DOHH2 (cell line): ENCODE results near the gene TMTC1.

Source experiments
- H3F3A ChIP-seq: fragments of 200-600 bp; sonication (generic), shearing (Covaris generic); 2 replicates; pipeline ENCODE4 v1.6.0; 2016; ENCODE audit warnings: antibody characterized with exemption, mild to moderate bottlenecking; ENCODE audit not compliant: control insufficient read depth, insufficient read depth
- H3K27ac ChIP-seq: fragments of 200-600 bp; sonication (generic); 2 replicates; pipeline ENCODE4 v1.5.1; 2014; ENCODE audit warnings: low read depth, mild to moderate bottlenecking, low read length, moderate library complexity
- H3K27me3 ChIP-seq: fragments of 200-600 bp; sonication (generic); 2 replicates; pipeline ENCODE4 v1.6.1; 2014; ENCODE audit warnings: mild to moderate bottlenecking, low read length, mixed read lengths; ENCODE audit not compliant: control insufficient read depth
- H3K36me3 ChIP-seq: fragments of 200-600 bp; sonication (generic); 2 replicates; pipeline ENCODE4 v1.6.1; 2014; ENCODE audit warnings: mild to moderate bottlenecking, low read length, moderate library complexity, mixed read lengths; ENCODE audit not compliant: control insufficient read depth
- H3K4me1 ChIP-seq: fragments of 200-600 bp; sonication (generic); 2 replicates; pipeline ENCODE4 v1.6.1; 2014; ENCODE audit warnings: mild to moderate bottlenecking, low read length, mixed read lengths; ENCODE audit not compliant: control insufficient read depth
- H3K4me2 ChIP-seq: fragments of 200-600 bp; sonication (generic); 2 replicates; pipeline ENCODE4 v1.6.0; 2014; ENCODE audit warnings: mild to moderate bottlenecking, low read length, moderate library complexity
- H3K4me3 ChIP-seq: fragments of 200-600 bp; sonication (generic); 2 replicates; pipeline ENCODE4 v1.5.1; 2014; ENCODE audit warnings: mild to moderate bottlenecking, low read length, mixed read lengths
- H3K79me2 ChIP-seq: fragments of 200-600 bp; sonication (generic); 2 replicates; pipeline ENCODE4 v1.6.1; 2014; ENCODE audit warnings: mild to moderate bottlenecking, low read length, mixed read lengths; ENCODE audit not compliant: control insufficient read depth
- H3K9me2 ChIP-seq: fragments of 200-600 bp; sonication (generic); replicated peaks from 2 replicates; pipeline ENCODE4 v1.6.1; 2014; ENCODE audit warnings: mild to moderate bottlenecking, low read length, mixed read lengths; ENCODE audit not compliant: control insufficient read depth
- H3K9me3 ChIP-seq: fragments of 200-600 bp; sonication (generic); 2 replicates; pipeline ENCODE4 v1.6.1; 2014; ENCODE audit warnings: antibody characterized with exemption, low read length, mixed read lengths; ENCODE audit not compliant: control insufficient read depth, insufficient read depth
- H4K20me1 ChIP-seq: fragments of 200-600 bp; sonication (generic); 2 replicates; pipeline ENCODE4 v1.6.0; 2014; ENCODE audit warnings: low read depth, mild to moderate bottlenecking, antibody characterized with exemption, low read length, moderate library complexity; ENCODE audit not compliant: control insufficient read depth, insufficient read depth
- EZH2phosphoT487 ChIP-seq: fragments of 200-600 bp; sonication (generic); IDR thresholded peaks from 2 replicates; pipeline ENCODE4 v1.6.1; 2017; ENCODE audit warnings: borderline replicate concordance, mild to moderate bottlenecking, antibody characterized with exemption, low read length, moderate library complexity, mixed read lengths
- TF ChIP-seq, protein P1 (sequence below): fragments of 200-600 bp; sonication (generic); IDR thresholded peaks from one replicate; pipeline ENCODE4 v1.5.1; 2014; ENCODE audit warnings: antibody characterized with exemption, mild to moderate bottlenecking, low read depth, low read length; ENCODE audit not compliant: poor library complexity, severe bottlenecking

Gene TMTC1

DNA sequence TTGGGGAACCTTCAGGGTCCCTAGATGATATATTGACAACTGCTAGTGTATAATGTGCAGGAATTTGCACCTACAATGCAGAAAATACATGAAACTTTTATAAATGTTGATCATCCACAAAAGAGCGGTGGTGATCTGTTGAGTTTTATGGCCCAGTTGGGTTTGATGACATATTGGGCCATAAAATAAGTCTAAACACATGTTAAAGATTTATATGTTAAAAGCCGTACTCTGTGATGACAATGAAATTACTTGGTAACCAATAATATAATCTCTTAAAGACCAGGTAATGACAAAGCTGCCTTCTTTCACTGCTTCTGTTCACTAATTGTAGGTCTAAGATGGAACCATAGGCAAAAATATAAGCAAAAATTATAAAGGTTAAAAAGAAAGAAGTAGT is 61.6 kb downstream of the TMTC1 start:
- H3K4me2 ChIP-seq, result no peak overlapping the region
- no peaks in the 10 kb centered on the region for H3K36me3 ChIP-seq
- H4K20me1 ChIP-seq, result no peaks in the 10 kb centered on the region
- H3K4me3 ChIP-seq, result no peak overlapping the region
- H3K9me3 ChIP-seq, result no peaks in the 10 kb centered on the region
- H3F3A ChIP-seq, result no peaks in the 10 kb centered on the region
- no peaks in the 10 kb centered on the region for H3K27me3 ChIP-seq
- no peak overlapping the region for H3K27ac ChIP-seq
- no peaks in the 10 kb centered on the region for H3K79me2 ChIP-seq
- TF ChIP-seq, protein P1, sequence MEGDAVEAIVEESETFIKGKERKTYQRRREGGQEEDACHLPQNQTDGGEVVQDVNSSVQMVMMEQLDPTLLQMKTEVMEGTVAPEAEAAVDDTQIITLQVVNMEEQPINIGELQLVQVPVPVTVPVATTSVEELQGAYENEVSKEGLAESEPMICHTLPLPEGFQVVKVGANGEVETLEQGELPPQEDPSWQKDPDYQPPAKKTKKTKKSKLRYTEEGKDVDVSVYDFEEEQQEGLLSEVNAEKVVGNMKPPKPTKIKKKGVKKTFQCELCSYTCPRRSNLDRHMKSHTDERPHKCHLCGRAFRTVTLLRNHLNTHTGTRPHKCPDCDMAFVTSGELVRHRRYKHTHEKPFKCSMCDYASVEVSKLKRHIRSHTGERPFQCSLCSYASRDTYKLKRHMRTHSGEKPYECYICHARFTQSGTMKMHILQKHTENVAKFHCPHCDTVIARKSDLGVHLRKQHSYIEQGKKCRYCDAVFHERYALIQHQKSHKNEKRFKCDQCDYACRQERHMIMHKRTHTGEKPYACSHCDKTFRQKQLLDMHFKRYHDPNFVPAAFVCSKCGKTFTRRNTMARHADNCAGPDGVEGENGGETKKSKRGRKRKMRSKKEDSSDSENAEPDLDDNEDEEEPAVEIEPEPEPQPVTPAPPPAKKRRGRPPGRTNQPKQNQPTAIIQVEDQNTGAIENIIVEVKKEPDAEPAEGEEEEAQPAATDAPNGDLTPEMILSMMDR, result no peak
- TF ChIP-seq EZH2phosphoT487, result no peak
- no peaks in the 10 kb centered on the region for H3K9me2 ChIP-seq
- no peaks in the 10 kb centered on the region for H3K4me1 ChIP-seq

- H3K4me1 ChIP-seq, result no peaks in the 10 kb centered on the region
- no peak overlapping the region for H3K27ac ChIP-seq
Observed at GRCh38 chr12:29719381-29719780, 64.4 kb downstream of the TMTC1 start.

GRCh38 chr12:29717540-29718100 is 66.1 kb downstream of the TMTC1 start:
- H3K27ac ChIP-seq, result no peak overlapping the region
- H3K9me3 ChIP-seq, result no peaks in the 10 kb centered on the region
- H3K36me3 ChIP-seq, result no peaks in the 10 kb centered on the region
- no peaks in the 10 kb centered on the region for H4K20me1 ChIP-seq
- no peaks in the 10 kb centered on the region for H3K4me1 ChIP-seq
- H3K79me2 ChIP-seq, result no peaks in the 10 kb centered on the region
- TF ChIP-seq EZH2phosphoT487, result no peak
- TF ChIP-seq, protein P1, result no peak
- no peaks in the 10 kb centered on the region for H3K27me3 ChIP-seq
- no peaks in the 10 kb centered on the region for H3K9me2 ChIP-seq
- no peak overlapping the region for H3K4me3 ChIP-seq
- H3F3A ChIP-seq, result no peaks in the 10 kb centered on the region
- no peak overlapping the region for H3K4me2 ChIP-seq

More at GRCh38 chr12:29719381-29719780, 64.4 kb downstream of the TMTC1 start:
- Histone ChIP-seq H3F3A (no peaks in the 10 kb centered on the region), H3K79me2 (no peaks in the 10 kb centered on the region), H4K20me1 (no peaks in the 10 kb centered on the region), H3K4me3 (no peak overlapping the region), H3K9me3 (no peaks in the 10 kb centered on the region), H3K4me2 (no peak overlapping the region), H3K9me2 (no peaks in the 10 kb centered on the region), H3K36me3 (no peaks in the 10 kb centered on the region), H3K27me3 (no peaks in the 10 kb centered on the region)
- TF ChIP-seq EZH2phosphoT487, result no peak
- TF ChIP-seq, protein P1, result no peak

DNA sequence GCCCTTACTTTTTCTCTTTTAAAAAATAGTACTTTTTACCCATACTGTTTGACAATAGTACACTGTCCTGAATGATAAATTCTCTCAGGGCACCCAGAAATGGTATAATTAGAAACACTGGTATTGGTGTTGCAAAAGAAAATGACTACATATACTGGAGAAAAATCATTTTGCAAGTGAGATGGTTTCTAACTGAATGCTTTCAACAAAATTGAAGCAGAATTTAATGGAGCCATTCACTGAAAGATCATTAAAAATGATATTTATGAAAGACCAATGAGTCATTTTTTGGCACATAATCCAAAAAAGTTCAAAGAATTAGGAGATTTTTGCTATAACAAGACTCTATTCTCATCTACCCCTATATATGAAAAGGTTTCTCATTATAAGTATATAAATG is 68.8 kb downstream of the TMTC1 start:
- H3K27me3 ChIP-seq, result no peaks in the 10 kb centered on the region
- H4K20me1 ChIP-seq, result no peaks in the 10 kb centered on the region
- no peak overlapping the region for H3K4me2 ChIP-seq
- no peak overlapping the region for H3K4me3 ChIP-seq
- no peaks in the 10 kb centered on the region for H3K9me2 ChIP-seq
- no peak overlapping the region for H3K27ac ChIP-seq
- H3K79me2 ChIP-seq, result no peaks in the 10 kb centered on the region
- no peak for TF ChIP-seq EZH2phosphoT487
- TF ChIP-seq, protein P1, result no peak
- no peaks in the 10 kb centered on the region for H3K4me1 ChIP-seq
- H3F3A ChIP-seq, result no peaks in the 10 kb centered on the region
- H3K9me3 ChIP-seq, result no peaks in the 10 kb centered on the region
- no peaks in the 10 kb centered on the region for H3K36me3 ChIP-seq
